Hepatocyte (in vitro differentiated cells): ENCODE measurements around the gene CSMD2.

Source experiments
- CTCF ChIP-seq: fragments of 200-600 bp; sonication (generic); IDR thresholded peaks from 2 replicates; pipeline ENCODE4 v1.5.1; 2016; ENCODE audit warnings: antibody characterized with exemption, mild to moderate bottlenecking; ENCODE audit not compliant: poor library complexity
- EZH2 ChIP-seq: fragments of 200-600 bp; sonication (generic); IDR thresholded peaks from 2 replicates; pipeline ENCODE4 v1.6.1; 2016; ENCODE audit warnings: antibody characterized with exemption, mild to moderate bottlenecking, borderline replicate concordance

- TF ChIP-seq CTCF (no peak), EZH2 (no peak)
Observed at GRCh38 chr1:33519240-33519884, 645.7 kb downstream of the CSMD2 start.
